Measurements from ENCODE around the gene TAS2R46.

Gene TAS2R46

GRCh38 chr12:11081987-11082386 lies 19.9 kb upstream of the TAS2R46 start:
- Histone ChIP-seq H3K36me3 (ENCODE audit: insufficient read depth) (no peaks in the 10 kb centered on the region), H4K20me1 (ENCODE audit: insufficient read depth) (no peaks in the 10 kb centered on the region), H2AFZ (ENCODE audit: low read depth) (no peak overlapping the region), H3K4me1 (ENCODE audit: low read depth, poor library complexity, severe bottlenecking) (no peaks in the 10 kb centered on the region), H3K79me2 (ENCODE audit: insufficient read depth, low read depth) (no peaks in the 10 kb centered on the region), H3K27ac (no peak overlapping the region), H3K4me3 (IDR thresholded peaks at IDR 0.05; ENCODE audit: insufficient read depth, low read depth, low read length) (no peak overlapping the region), H3K27me3 (ENCODE audit: insufficient read depth, low read depth) (peaks cover 15% of the 10 kb centered on the region; the same call in 1 of the 2 replicates), H3K9ac (no peak overlapping the region), H3K4me2 (no peak overlapping the region)
- TF ChIP-seq CTCF (conservative IDR thresholded peaks at IDR 0.05; ENCODE audit: low read depth, low read length), result no peak

GRCh38 chr12:11078246-11078645 lies 16.2 kb upstream of the TAS2R46 start:
- Histone ChIP-seq H4K20me1 (ENCODE audit: insufficient read depth) (peaks cover 3% of the 10 kb centered on the region; the same call in 1 of the 2 replicates), H2AFZ (ENCODE audit: low read depth) (no peak overlapping the region)

GRCh38 chr12:11075642-11076041 lies 13.5 kb upstream of the TAS2R46 start:
- H3K79me2 ChIP-seq (ENCODE audit: insufficient read depth, low read depth), result no peaks in the 10 kb centered on the region
- H3K4me2 ChIP-seq, result no peak overlapping the region
- peaks cover 3% of the 10 kb centered on the region; the same call in 1 of the 2 replicates for H4K20me1 ChIP-seq (ENCODE audit: insufficient read depth)
- H2AFZ ChIP-seq (ENCODE audit: low read depth), result no peak overlapping the region
- H3K4me1 ChIP-seq (ENCODE audit: low read depth, poor library complexity, severe bottlenecking), result peaks cover 21% of the 10 kb centered on the region
- peaks cover 17% of the 10 kb centered on the region; the same call in 1 of the 2 replicates for H3K27me3 ChIP-seq (ENCODE audit: insufficient read depth, low read depth)
- TF ChIP-seq CTCF (conservative IDR thresholded peaks at IDR 0.05; ENCODE audit: low read depth, low read length), result no peak
- no peak overlapping the region for H3K9ac ChIP-seq
- H3K27ac ChIP-seq, result no peak overlapping the region
- H3K36me3 ChIP-seq (ENCODE audit: insufficient read depth), result no peaks in the 10 kb centered on the region
- no peak overlapping the region for H3K4me3 ChIP-seq (IDR thresholded peaks at IDR 0.05; ENCODE audit: insufficient read depth, low read depth, low read length)

More at GRCh38 chr12:11078246-11078645, 16.2 kb upstream of the TAS2R46 start:
- no peak overlapping the region for H3K9ac ChIP-seq
- H3K27me3 ChIP-seq (ENCODE audit: insufficient read depth, low read depth), result peaks cover 17% of the 10 kb centered on the region; the same call in 1 of the 2 replicates
- H3K4me2 ChIP-seq, result no peak overlapping the region
- H3K4me3 ChIP-seq (IDR thresholded peaks at IDR 0.05; ENCODE audit: insufficient read depth, low read depth, low read length), result no peak overlapping the region
- no peak overlapping the region for H3K27ac ChIP-seq
- TF ChIP-seq CTCF (conservative IDR thresholded peaks at IDR 0.05; ENCODE audit: low read depth, low read length), result no peak
- peaks cover 21% of the 10 kb centered on the region for H3K4me1 ChIP-seq (ENCODE audit: low read depth, poor library complexity, severe bottlenecking)
- H3K79me2 ChIP-seq (ENCODE audit: insufficient read depth, low read depth), result no peaks in the 10 kb centered on the region
- no peaks in the 10 kb centered on the region for H3K36me3 ChIP-seq (ENCODE audit: insufficient read depth)

GRCh38 chr12:11071414-11071813 lies 9.3 kb upstream of the TAS2R46 start:
- H3K27me3 ChIP-seq (ENCODE audit: insufficient read depth, low read depth), result no peaks in the 10 kb centered on the region; the same call in 1 of the 2 replicates
- peaks cover 3% of the 10 kb centered on the region; the same call in 1 of the 2 replicates for H4K20me1 ChIP-seq (ENCODE audit: insufficient read depth)
- no peak overlapping the region for H3K4me2 ChIP-seq
- H3K36me3 ChIP-seq (ENCODE audit: insufficient read depth), result no peaks in the 10 kb centered on the region
- 0 out of 2 replicates have a peak, but pooled peaks cover 9% of the 10 kb centered on the region for H3K79me2 ChIP-seq (ENCODE audit: insufficient read depth, low read depth)
- TF ChIP-seq CTCF (conservative IDR thresholded peaks at IDR 0.05; ENCODE audit: low read depth, low read length), result no peak
- H2AFZ ChIP-seq (ENCODE audit: low read depth), result no peak overlapping the region
- no peak overlapping the region for H3K4me3 ChIP-seq (IDR thresholded peaks at IDR 0.05; ENCODE audit: insufficient read depth, low read depth, low read length)
- H3K9ac ChIP-seq, result no peak overlapping the region
- H3K4me1 ChIP-seq (ENCODE audit: low read depth, poor library complexity, severe bottlenecking), result peaks cover 18% of the 10 kb centered on the region
- H3K27ac ChIP-seq, result no peak overlapping the region
